GM21360 (cell line): Measurements from ENCODE around the gene C19orf47.
A peak's percentile ranks its signal among the peaks of the same experiment; 100 is the strongest.

Experiments used
- ATAC-seq: cut with Tn5 transposase; IDR thresholded peaks from one replicate; pipeline ENCODE4 v1.9.1; 2021; ENCODE audit warnings: mild to moderate bottlenecking, moderate library complexity; ENCODE audit not compliant: unreplicated experiment

The C19orf47 gene, protein sequence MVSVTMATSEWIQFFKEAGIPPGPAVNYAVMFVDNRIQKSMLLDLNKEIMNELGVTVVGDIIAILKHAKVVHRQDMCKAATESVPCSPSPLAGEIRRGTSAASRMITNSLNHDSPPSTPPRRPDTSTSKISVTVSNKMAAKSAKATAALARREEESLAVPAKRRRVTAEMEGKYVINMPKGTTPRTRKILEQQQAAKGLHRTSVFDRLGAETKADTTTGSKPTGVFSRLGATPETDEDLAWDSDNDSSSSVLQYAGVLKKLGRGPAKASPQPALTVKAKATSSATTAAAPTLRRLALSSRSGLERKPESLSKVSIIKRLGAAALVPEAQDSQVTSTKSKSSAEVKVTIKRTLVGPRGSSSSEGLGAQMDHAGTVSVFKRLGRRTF

DNA sequence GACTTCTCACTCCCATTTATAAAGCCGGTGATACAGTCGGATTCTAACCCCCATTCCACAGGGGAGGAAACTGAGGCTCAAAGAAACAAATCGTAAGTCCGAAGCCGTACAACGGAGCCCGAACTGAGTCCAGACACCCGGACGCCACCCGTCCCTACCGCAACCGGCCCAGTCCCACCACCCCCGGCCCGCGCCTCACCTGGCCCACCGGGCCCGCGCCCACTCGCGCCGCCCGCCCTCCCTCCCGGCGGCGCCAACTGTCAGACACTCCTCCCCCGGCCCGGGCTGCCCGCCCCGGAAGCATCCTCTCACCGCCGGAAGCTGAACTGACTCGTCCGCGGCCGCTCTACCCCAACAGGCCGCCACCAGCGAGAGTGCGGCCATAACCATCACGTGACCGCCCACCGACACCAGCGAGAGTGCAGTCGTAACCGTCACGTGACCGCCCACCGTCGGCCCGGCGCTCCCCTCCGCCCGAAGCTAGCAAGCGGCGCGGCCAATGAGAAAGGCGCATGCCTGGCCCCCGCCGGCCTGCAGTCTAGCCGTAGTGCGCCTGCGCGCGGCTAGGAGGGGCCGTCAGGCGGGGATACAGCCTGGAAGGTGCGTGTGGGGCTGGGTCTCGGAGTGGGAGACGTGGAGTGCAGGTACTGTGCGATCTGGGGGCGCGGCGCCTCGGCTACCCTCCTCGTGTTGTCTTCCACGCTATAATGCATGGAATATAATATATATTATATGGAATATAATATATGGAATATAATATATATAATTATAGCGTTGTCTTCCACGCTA is at the start of gene C19orf47, which contains the start of gene PLD3:
C19orf47 (minus strand) TSS at position 273 of the 789 bp plus-strand sequence. CDS start 6,540 bp downstream, outside the sequence.
PLD3 (plus strand) TSS at position 571 of the 789 bp plus-strand sequence. CDS start 17,789 bp downstream, outside the sequence.
- ATAC-seq = peak; percentile 92

DNA sequence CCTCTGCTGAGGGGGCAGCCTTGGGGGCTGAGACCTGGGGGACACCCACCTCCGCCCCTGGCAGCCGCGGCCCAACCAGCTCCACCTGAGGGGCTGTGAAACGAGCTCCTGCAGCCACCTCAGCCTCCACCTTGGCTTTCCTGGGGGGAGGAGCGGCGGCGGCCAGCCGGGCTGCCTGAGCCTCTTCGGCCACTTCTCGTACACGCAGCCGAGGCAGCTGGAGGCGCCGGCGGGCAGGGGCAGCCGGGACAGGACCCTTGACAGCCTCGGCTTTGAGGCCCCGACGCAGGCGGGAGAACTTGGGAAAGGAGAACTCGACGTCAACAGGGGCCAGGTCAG is 49.3 kb upstream of the C19orf47 start:
- ATAC-seq = no peak

DNA sequence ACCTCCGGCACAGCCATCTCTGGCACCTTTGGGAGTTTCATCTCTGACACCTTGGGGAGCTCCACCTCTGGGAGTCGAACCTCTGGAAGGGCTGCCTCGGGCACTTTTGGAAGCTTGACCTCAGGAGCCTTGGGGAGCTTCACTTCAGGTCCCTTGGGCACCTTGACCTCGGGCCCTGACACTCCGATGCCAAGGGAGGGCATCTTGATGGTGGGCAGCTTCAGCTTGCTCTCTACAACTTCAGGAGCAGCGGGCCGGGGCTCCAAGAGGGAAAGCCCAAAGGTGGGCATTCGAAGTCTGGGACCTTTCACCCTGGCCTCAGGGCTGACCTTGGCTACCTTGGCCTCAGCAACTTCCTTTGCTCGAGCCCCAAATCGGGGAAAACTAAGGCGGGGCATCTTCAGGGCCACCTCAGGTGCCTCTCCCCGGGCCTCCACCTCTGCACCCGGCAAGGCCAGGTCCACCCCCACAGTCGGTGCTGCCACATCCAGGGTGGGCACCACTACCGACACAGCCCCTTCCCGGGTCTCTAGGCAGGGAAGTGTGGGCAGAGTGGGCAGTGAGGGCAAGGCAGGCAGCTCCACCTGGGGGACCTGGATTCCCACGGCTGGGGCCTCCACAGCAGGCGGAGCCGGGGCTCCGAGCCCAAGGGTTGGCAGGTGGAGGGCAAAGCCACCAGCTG is 48.8 kb upstream of the C19orf47 start:
- ATAC-seq = no peak

DNA sequence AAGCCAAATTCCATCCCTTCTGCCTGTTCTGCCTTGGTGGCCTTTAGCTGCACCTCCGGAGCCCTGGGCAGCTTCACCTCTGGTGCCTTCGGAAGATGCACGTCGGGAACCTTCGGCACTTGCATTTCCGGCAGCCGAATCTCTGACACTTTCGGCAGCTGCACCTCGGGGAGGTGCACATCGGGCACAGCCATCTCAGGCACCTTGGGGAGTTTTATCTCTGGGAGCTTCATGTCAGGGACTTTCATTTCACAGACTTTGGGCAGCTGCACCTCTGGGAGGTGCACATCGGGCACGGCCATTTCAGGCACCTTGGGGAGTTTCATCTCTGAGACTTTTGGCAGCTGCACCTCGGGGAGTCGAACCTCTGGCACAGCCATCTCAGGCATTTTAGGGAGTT is 47.8 kb upstream of the C19orf47 start:
- no peak for ATAC-seq

DNA sequence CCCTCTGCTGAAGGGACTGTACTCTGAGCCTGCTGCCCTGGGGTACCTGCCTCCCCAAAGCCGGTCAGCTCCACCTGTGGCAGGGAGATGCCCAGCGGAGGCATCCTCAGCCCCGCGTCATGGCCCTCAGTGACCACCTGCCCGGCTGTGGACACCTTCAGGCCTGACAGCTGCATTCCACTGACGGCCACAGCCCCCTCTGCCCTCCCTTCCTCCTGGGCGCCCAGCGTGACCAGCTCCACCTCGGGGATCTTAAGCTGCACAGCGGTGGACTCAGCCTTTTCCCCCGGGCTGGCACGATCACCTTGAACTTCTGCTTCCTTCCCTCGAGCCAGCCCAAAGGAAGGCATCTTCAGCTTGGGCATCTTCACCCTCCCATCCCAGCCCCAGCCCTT is 46.6 kb upstream of the C19orf47 start:
- no peak for ATAC-seq

DNA sequence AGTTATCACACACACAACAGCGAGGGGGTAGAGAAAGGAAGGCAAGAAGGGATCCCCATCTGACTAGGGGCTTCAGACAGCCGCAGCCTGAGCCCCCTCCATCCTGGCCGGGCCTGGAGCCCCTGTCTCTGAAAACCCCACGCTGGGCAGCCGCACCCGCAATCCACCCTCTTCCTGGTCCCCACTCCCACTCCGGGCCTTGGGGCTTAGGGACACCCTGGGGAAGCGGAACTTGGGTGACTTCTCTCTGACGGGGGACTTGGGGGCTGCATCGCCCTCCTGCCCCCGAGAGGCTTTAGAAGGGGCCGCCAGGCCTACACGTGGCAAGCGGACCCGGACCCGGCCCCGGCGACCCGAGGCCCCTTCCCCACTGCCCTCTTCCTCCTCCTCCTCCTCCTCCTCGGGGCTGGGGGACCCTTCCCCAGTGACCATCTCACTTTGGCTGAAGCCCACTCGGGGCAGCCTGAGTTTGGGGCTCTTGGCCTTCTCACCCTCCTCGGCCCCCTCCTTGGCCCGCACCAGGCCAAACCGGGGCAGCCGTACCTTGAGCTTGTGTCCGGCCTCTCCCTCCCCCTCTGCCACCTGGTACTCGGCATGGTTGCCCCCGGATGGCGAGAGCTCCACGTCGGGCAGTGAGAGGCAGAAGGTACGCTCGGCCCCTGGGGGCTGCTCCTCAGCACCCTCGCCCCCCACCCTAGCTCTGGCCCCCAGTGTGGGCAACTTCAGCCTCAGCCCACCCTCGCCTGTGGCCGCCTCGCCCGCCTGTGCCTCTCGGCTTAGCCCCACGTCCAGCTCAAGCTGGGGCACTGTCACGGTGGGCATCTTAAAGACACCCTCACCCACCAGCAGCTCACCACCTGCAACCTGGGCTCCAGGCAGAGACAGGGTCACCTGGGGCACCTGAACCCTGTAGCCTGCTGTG is 46.0 kb upstream of the C19orf47 start:
- no peak for ATAC-seq

DNA sequence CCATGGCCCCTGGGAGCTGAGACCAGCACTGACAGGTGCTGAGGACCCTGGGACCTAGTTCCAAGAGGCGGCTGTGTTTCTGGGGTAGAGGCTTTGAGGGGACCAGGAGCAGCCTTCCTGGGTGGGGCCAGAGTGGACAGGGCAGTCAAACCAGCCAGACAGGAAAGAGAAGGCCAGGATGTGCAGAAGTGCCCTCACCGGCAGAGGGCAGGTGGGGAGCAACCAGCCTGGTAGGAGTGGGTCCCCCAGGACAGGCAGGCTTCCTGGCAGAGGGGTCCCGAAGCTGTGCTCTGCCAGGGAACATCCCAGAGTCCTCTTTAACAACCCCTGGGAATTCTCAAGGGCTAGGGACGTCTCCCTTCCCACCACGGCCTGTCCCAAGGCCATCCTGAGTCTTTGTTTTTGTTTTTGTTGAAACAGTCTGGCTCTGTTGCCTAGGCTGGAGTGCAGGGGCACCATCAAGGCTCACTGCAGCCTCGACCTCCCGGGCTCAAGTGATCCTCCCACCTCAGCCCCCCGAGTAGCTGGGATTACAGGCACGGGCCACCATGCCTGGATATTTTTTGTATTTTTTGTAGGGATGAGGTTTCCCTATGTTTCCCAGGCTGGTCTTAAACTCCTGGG is 44.8 kb upstream of the C19orf47 start:
- no peak for ATAC-seq

DNA sequence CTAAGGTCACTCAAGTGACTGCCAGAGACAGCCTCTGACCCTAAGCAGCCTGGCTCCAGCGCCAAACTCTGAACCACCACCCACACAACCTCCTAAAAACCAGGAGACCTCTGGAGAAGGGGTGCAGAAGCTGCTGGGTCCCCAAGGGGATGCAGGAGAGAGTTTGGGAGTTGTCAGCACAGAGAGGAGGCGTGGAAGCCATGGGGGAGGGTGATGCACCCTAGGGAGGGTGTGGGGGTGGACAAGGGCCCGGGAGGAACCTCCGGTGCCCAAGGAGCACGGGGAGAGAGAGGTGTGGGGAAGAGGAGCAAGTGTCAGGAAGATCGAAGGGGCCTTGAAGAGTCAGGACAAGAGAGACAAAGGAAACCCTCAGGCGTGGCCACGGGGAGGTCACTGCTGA is 43.9 kb upstream of the C19orf47 start:
- ATAC-seq = no peak

DNA sequence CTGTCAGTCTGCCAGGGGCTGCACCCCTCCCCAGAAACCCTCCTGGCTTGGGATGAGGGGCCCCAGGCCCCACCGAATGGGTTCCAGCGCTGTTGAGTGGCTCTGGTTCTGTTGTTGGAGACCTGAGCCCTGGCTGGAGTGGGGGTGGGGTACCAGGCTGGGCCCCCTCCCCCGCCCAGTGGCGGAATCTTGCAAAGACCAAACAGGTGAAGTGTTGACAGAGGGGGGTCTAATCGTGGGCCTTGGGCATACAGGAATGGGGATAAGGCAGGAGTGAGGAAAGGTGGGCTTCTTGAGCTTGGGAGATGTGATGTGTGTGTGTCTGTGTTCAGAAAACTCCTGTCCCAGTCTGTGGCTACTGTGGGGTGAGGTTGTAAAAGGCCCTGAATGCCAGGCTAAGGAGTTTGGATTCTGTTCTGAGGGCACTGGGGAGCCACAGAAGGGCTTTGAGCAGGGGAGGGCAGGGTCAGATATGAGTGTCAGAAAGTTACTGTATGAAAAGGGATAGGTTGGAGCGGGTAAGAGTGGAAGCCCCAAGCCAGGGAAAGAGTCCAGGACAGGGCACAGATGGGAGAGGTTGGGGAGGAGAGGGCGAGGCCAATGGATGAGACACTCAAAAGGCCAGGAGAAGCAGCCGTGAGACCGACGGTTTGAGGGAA is 42.0 kb upstream of the C19orf47 start, which contains the start of gene HIPK4:
HIPK4 (minus strand) TSS at position 98 of the 659 bp plus-strand sequence. CDS start 279 bp downstream, outside the sequence.
- no peak for ATAC-seq

DNA sequence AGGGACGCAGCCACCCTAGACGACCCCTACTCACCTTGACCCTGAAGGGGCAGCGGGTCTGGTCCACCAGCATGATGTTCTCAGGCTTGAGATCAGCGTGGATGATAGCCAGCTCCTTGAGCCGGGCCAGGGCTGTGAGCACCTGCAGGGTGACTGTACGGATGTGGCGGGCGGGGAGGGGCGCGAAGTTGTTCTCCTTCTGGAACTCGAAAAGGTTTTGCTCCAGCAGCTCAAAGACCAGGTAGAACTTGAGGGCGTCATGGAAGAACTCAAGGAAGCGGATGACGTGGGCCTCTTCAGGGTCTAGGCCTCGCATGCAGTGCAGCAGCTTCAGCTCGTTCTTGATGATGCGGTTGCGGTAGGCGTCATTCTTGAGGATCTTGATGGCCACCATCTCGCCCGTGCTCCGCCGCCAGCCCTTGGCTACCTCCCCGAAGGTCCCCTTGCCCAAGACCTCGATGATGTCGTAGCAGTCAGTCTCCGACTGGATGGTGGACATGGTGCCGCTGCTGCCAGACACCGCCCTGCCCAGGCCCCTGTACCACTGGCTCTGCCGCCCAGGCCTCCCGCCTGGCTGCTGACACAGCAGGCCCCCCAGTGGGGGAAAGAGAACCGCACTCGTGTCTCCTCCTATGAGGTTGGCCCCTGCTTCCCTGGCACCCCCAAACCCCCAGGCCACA is 41.3 kb upstream of the C19orf47 start:
- no peak for ATAC-seq

DNA sequence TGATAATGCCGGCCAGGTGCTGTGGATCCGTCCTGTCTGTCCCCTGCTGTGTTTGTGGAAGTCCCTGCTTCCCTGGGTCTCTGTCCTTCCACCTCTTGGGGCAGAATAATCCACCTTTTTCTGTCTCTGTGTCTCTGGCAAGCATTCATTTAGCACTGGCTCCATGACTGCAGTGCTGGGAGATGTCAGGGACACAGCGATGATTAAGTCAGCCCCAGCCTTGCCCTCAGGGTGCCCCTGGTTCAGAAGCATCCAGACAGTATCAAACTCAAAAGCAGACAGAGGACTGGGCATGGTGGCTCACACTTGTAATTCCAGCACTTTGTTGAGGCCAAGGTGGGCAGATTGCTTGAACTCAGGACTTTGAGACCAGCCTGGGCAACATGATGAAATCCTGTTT is 40.3 kb upstream of the C19orf47 start:
- no peak for ATAC-seq

DNA sequence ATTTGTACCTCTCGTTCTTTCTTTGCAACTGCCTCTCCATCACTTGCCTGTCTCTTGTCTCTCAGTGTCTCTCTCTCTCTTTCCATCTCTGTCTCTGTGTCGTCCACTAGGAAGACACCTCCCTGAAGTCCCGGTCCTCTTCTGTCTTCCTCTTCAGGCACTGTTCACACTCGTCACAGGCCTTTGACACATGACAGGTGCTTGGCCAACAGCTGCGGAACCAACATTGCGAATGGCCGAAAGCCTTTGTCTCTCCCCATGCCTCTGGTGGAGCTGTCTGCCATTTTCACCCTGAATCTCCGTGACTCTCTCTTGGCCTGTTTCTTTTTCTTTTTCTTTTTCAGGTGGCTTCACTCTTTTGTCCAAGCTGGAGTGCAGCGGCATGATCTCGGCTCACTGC is 39.0 kb upstream of the C19orf47 start:
- no peak for ATAC-seq

DNA sequence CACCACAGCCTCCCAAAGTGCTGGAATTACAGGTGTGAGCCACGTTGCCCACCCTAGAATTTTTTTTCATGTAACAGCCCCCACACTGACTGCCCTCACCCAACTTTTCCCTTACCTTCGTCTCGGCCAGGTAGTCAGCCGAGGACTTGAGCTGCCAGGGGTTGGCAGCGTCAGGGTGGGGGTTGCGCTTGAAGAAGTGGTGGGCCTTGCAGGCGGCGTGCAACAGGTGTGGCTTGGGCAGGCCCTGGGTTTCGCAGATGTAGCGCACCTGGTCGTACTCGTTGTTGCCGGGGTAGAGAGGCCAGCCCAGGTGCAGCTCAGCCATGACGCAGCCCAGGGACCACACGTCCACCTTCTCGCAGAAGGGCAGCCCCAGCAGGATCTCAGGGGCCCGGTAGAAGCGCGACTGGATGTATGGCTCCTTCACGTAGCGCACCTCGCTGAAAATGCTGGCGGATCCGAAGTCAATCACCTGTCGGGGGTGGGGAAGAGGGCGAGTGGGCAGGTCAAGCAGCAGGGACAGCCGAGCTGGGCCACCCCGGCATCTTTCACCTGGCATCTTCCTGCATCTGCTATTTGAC is 35.6 kb upstream of the C19orf47 start:
- ATAC-seq = no peak

DNA sequence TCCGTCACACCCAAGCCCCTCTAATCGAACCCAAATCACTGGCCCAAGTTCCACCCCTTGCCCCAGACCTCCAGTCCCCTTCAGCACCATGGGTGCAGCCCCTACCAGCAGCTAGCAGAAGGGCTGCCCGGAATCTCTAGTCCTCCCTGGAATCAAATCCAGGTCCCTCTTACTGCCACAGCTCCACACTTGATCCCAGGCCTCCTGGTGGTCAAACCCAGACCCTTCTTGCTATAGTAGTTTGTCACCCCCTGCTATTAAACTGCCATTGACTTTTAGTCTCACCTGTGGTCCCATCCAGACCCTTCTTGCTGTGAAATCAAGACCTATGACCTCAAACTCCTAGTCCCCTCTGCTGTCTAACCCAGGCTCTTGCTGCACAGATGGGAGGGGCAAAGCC is 33.1 kb upstream of the C19orf47 start:
- no peak for ATAC-seq

DNA sequence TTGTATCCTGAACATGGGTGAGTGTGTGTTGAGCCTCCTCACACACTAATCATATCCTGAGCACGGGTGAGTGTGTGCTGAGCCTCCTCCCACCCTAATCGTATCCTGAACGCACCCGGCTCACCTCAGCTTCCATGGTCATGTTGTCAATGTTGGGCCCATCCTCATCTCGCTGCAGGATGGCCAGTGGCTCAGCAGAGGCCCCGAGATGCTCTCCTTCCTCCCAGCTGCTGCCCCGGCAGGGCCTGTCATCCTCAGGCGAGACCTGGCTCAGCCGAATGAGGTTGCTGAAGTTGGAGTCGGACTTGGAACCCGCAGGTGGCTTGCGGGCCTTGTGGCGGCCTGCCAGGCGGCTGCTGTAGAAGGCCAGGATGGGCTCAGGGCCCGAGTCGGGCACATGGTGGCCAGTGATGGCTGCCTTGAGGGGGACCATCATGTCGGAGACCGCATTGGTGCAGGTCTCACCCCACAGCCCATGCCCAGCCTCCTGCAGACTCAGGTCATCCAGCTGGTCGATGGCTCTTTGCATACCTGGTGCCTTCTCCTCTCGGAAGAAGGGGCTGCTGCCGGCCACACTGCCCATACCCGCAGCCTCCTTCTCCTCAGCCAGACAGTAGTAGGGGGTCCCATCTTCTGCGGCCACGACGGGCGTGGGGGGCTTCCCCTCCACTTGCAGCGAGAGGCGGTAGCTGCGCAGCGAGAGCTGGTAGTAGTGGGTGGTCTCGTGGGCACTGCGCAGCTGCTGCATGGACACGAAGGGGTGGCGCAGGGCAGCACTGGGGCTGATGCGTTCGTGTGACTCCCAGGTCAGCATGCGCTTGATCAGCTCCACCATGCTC is 32.2 kb upstream of the C19orf47 start:
- ATAC-seq = no peak

DNA sequence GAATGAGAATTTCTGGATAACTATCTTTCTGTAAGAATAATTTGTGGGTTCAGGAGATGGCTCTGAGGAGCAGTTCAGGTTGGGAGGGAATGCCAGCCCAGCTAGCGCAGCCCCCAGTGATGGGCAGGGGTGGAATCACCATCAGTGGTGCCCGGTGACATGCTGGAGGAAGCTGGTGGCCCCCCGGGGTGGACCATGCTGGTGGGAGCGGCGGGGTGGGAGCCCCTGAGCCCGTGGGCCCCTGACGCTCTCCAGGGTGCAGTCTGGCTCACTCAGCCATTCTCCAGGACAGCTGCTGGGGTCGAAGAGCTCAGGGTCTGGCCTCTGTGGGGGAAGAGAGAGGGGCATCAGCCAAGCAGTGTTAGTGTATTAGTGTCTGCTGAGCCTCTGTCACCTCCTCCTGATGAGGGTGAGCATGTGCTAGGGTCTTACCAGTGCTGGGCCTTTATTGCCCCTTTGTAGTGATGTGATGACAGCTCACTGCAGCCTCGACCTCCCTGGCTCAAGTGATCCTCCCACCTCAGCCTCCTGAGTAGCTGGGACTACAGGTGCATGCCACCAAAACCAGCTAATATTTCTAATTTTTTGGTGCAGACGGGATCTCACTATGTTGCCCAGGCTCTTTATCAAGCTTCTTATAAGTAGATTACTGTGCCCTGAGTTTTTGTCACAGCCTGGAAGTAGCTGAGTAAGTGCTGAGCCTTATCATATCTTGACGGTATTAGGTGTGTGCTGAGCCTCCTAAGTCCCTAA is 31.4 kb upstream of the C19orf47 start:
- no peak for ATAC-seq

DNA sequence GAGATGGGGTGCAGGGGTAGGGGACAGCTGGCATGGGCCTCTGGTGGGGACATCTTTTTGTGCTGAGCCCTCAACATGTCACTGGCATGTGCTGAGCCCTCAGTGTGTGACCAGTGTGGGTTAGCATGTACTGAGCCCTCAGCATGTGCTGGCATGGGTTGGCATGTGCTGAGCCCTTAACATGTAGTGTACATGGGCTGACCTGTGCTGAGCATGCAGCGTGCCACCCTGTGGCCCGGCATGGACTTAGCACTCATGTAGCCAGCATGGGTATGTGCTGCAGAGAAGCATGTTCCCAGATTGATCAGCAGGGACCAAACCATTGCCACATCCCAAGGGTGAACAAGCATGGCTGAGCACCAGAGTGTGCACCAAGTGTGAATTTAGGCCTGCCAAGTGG is 30.3 kb upstream of the C19orf47 start:
- ATAC-seq = no peak
